Activated CD4-positive, alpha-beta T cell treated with anti-CD3 and anti-CD28 coated beads, Interleukin-2, amount 50 U/mL, for 4 hours (primary cell): ENCODE results near the gene METTL9.
"Not testable (repeated sequence)": the region's sequence is repeated elsewhere in the genome, so short reads cannot be mapped to it uniquely, and the experiment has no call there.

Source experiments
- DNase-seq, 2 experiments: peaks; one replicate each; pipeline ENCODE4 v3.0.0-alpha.2; 2020

The METTL9 gene

GRCh38 chr16:21667575-21667974, 68.2 kb downstream of the METTL9 start:
- DNase-seq = no peak

DNA sequence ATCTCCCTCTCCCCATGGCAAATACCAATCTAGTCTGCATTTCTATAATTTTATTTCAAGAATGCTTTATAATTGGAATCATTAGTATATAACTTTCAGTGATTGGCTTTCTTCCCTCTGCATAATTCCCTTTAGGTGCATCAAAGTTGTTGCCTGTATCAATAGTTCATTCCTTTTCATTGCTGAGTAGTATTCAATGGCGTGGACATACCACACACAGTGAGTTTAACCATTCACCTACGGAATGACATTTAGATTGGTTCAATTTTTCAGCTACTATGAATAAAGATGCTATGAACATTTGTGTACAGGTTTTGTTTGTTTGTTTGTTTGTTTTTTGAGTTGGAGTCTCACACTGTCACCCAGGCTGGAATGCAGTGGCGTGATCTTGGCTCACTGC, 74.1 kb downstream of the METTL9 start:
- no peak for DNase-seq

GRCh38 chr16:21674456-21674855, 75.1 kb downstream of the METTL9 start:
- not testable (repeated sequence) for DNase-seq

DNA sequence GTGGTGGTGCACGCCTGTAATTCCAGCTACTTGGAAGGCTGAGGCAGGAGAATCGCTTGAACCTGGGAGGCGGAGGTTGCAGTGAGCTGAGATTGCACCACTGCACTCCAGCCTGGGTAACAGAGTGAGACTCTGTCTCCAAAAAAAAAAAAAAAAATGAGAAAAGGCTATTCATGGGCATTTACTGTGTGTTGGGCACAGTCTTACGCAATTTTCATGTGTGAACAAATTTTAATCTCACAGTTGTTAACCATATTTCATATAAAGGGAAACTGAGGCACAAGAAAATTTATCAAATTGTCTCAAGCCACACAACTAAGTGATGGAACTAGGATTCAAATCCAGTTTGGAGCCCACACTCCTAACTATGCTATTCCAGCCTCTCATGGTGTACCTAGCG, 81.3 kb downstream of the METTL9 start:
- not testable (repeated sequence) for DNase-seq

- DNase-seq = no peak
These were observed 83.8 kb downstream of the METTL9 start for GRCh38 chr16:21683184-21683583.

- peak; percentile 7 to 17 for DNase-seq
These were observed 84.8 kb downstream of the METTL9 start for GRCh38 chr16:21684199-21684598.

- no peak for DNase-seq
These were observed 85.7 kb downstream of the METTL9 start for GRCh38 chr16:21685034-21685455.

GRCh38 chr16:21689107-21689506, 89.7 kb downstream of the METTL9 start:
- no peak for DNase-seq

DNA sequence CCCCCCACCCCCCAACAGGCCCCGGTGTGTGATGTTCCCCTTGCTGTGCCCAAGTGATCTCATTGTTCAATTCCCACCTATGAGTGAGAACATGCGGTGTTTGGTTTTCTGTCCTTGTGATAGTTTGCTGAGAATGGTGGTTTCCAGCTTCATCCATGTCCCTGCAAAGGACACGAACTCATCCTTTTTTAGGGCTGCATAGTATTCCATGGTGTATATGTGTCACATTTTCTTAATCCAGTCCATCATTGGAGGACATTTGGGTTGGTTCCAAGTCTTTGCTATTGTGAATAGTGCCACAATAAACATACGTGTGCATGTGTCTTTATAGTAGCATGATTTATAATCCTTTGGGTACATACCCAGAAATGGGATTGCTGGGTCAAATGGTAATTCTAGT, 91.6 kb downstream of the METTL9 start:
- not testable (repeated sequence) for DNase-seq

DNA sequence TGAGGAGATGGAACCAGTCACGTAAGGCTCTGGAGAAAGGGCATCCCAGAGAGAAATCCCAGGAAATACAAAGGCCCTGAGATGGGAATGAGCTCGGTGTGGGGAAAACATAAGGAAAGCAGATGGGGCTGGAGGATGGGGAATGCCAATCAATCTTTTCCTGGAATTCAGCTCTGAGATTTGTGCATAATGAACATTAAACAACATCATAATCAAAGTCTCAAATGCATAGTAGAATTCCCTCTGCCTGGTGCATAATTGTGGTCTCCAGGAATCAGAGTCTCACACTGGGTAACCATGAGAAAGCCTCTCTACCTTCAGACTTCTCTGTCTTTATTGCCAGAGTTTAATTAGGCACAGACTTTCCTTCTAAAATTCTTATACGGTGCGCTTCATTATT, 95.2 kb downstream of the METTL9 start:
- DNase-seq = no peak

GRCh38 chr16:21697032-21697431, 97.7 kb downstream of the METTL9 start:
- DNase-seq = no peak

- DNase-seq = no peak
These were observed 99.0 kb downstream of the METTL9 start for GRCh38 chr16:21698169-21699032.

GRCh38 chr16:21701271-21701670, 101.9 kb downstream of the METTL9 start:
- no peak for DNase-seq

DNA sequence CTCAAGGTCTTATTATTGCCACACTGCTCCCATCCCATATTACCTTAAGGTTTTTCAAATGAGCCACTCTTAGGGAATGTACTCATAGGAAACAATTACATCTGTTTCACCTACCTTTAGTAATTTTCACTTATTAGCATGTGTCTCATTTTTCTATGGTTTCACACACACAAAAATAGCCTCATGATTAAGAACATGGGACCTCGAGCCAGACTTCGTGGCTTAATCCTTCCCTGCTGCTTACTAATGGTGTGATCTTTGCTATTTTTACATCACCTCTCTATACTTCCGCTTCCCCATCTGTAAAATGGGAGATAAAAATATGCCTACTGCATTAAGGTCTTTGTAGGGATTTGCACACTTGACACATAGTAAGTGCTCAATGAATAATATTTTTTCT, 102.9 kb downstream of the METTL9 start:
- DNase-seq = no peak

DNA sequence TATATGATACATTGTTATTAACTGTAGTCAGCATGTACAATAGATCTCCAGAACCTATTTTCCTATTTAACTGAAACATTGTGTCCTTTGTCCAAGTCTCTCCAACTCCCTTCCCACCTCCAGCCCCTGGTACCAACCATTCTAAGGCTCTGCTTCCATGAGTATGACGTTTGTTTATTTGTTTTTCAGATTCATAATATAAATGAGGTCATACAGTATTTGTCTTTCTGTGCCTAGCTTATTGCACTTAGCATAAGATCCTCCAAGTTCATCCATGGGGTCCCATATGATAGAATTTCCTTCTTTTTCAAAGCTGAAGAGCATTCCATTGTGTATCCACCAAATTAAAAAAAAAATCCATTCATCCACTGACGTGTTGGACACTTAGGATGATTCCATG, 103.8 kb downstream of the METTL9 start:
- DNase-seq = no peak

DNA sequence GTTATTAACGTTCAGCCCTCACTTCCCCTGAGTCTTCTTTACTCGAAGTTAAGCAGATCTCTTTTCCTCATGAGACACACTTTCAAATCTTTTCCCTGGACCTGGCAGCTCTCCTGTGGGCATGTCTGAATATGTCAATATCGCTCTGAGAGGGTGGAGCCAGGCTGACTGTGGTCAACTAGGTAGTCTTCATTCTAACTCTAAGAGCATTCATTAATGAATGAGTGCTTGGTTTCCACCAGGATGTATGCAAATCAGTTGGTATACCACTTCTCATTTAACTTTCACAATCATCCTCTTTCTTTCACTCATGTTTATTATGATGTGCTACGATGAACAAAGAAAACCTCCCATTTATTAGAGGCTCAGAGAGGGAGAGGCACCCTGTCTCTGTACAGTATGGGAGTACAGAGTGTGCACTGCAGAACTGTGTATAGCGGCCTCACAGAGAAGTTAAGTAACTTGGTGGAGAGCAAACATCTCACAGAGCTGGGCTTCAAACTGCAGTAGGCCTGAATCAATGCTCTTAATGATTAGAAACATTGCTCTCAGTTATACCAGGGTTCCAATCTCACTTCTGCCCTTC, 104.3 kb downstream of the METTL9 start:
- no peak for DNase-seq

GRCh38 chr16:21704266-21704665, 104.9 kb downstream of the METTL9 start:
- DNase-seq = no peak

DNA sequence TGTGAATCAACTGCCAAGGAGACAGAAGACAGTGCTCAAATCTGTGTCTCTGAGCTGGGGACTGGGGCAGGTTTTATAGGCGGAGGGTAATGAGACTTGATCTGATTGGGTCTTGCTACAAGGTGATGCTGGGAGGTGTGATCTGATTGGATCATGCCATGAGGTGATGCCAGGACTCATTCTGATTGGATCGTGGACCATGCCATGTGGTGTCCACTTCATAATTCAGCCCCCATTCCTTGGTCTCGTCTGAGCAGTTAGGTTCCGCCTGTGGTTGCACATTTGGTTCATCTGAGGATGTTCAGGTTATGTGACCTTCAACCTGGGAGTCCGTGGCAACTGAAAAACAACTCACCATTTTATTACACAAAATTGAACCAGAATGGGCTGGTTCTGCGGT, 105.4 kb downstream of the METTL9 start:
- no peak for DNase-seq
